ENCODE data around the gene HIVEP3. TPM values are rescaled to one million over a fixed set of nuclear protein-coding genes. Genes with fewer than 3 reads are reported as not detected.

The HIVEP3 gene
- total and polyA plus RNA-seq, 3 experiments from 2014 or later: 15.1 to 24.0 (median 23.0) TPM

- DNase-seq: no peak
- H3K27ac Mint-ChIP-seq: no peak overlapping the region
- no peaks in the 10 kb centered on the region for H3K36me3 ChIP-seq (ENCODE audit: insufficient read depth, low read length)
- no peaks in the 10 kb centered on the region for H3K27me3 ChIP-seq (ENCODE audit: insufficient read depth, low read length, poor library complexity, severe bottlenecking)
- no peak overlapping the region for H3K4me3 ChIP-seq (ENCODE audit: low read length)
- H3K9me3 ChIP-seq (ENCODE audit: low read length): no peaks in the 10 kb centered on the region
- no peaks in the 10 kb centered on the region for H3K9me3 Mint-ChIP-seq
- CTCF ChIA-PET: no interaction called here
- H3K36me3 Mint-ChIP-seq: no peaks in the 10 kb centered on the region
- H3K4me3 Mint-ChIP-seq: no peak overlapping the region
- H3K4me1 ChIP-seq (ENCODE audit: insufficient read depth, low read length): peaks cover 6% of the 10 kb centered on the region
- POLR2A ChIA-PET: no interaction called here
- no peak overlapping the region for H3K27ac ChIP-seq (ENCODE audit: low read depth, low read length)
- peaks cover 15 to 49% (median 26%) of the 10 kb centered on the region in 3 donors for H3K4me1 Mint-ChIP-seq
- peaks cover 0 to 2% of the 10 kb centered on the region in 2 donors for H3K27me3 Mint-ChIP-seq
These were observed 39.8 kb downstream of the HIVEP3 start for GRCh38 chr1:41878911-41879310.

GRCh38 chr1:41878495-41878894, 40.2 kb downstream of the HIVEP3 start:
- peaks cover 17 to 50% (median 27%) of the 10 kb centered on the region in 3 donors for H3K4me1 Mint-ChIP-seq
- H3K4me3 ChIP-seq (ENCODE audit: low read length): no peak overlapping the region
- no peak overlapping the region for H3K27ac ChIP-seq (ENCODE audit: low read depth, low read length)
- no peak for DNase-seq
- no peak overlapping the region for H3K4me3 Mint-ChIP-seq
- no peaks in the 10 kb centered on the region for H3K27me3 ChIP-seq (ENCODE audit: insufficient read depth, low read length, poor library complexity, severe bottlenecking)
- CTCF ChIA-PET: no interaction called here
- peaks cover 6% of the 10 kb centered on the region for H3K4me1 ChIP-seq (ENCODE audit: insufficient read depth, low read length)
- no peaks in the 10 kb centered on the region for H3K9me3 ChIP-seq (ENCODE audit: low read length)
- H3K36me3 Mint-ChIP-seq: no peaks in the 10 kb centered on the region
- H3K27me3 Mint-ChIP-seq: peaks cover 0 to 2% of the 10 kb centered on the region in 2 donors
- no peaks in the 10 kb centered on the region for H3K36me3 ChIP-seq (ENCODE audit: insufficient read depth, low read length)
- no peaks in the 10 kb centered on the region for H3K9me3 Mint-ChIP-seq
- POLR2A ChIA-PET: no interaction called here
- no peak overlapping the region for H3K27ac Mint-ChIP-seq

- Mint-ChIP-seq H3K4me3 (no peak overlapping the region), H3K27ac (peak overlapping the region in 3 of 8 donors; percentile 3 to 26 (median 24)), H3K36me3 (no peaks in the 10 kb centered on the region), H3K27me3 (peaks cover 0 to 2% of the 10 kb centered on the region in 2 donors), H3K4me1 (peaks cover 7 to 39% (median 19%) of the 10 kb centered on the region in 3 donors), H3K9me3 (no peaks in the 10 kb centered on the region)
- Histone ChIP-seq H3K9me3 (ENCODE audit: low read length) (no peaks in the 10 kb centered on the region), H3K36me3 (ENCODE audit: insufficient read depth, low read length) (no peaks in the 10 kb centered on the region), H3K4me1 (ENCODE audit: insufficient read depth, low read length) (no peaks in the 10 kb centered on the region), H3K27ac (ENCODE audit: low read depth, low read length) (no peak overlapping the region), H3K27me3 (ENCODE audit: insufficient read depth, low read length, poor library complexity, severe bottlenecking) (no peaks in the 10 kb centered on the region), H3K4me3 (ENCODE audit: low read length) (no peak overlapping the region)
- POLR2A ChIA-PET: no interaction called here
- no peak for DNase-seq
- CTCF ChIA-PET: no interaction called here
These were observed 41.9 kb downstream of the HIVEP3 start for GRCh38 chr1:41876576-41877445.

GRCh38 chr1:41875487-41875886, 43.2 kb downstream of the HIVEP3 start:
- H3K9me3 Mint-ChIP-seq: no peaks in the 10 kb centered on the region
- H3K36me3 ChIP-seq (ENCODE audit: insufficient read depth, low read length): no peaks in the 10 kb centered on the region
- ChIA-PET POLR2A (no interaction called here), CTCF (no interaction called here)
- no peaks in the 10 kb centered on the region for H3K9me3 ChIP-seq (ENCODE audit: low read length)
- H3K36me3 Mint-ChIP-seq: no peaks in the 10 kb centered on the region
- H3K4me1 ChIP-seq (ENCODE audit: insufficient read depth, low read length): no peaks in the 10 kb centered on the region
- H3K27me3 Mint-ChIP-seq: no peaks in the 10 kb centered on the region
- H3K27ac ChIP-seq (ENCODE audit: low read depth, low read length): no peak overlapping the region
- DNase-seq: no peak
- no peaks in the 10 kb centered on the region for H3K27me3 ChIP-seq (ENCODE audit: insufficient read depth, low read length, poor library complexity, severe bottlenecking)
- H3K4me1 Mint-ChIP-seq: peaks cover 6 to 39% (median 17%) of the 10 kb centered on the region in 3 donors
- peak overlapping the region in 1 of 7 donors; percentile 10 for H3K4me3 Mint-ChIP-seq
- no peak overlapping the region for H3K4me3 ChIP-seq (ENCODE audit: low read length)
- H3K27ac Mint-ChIP-seq: peak overlapping the region in 6 of 8 donors; percentile 31 to 77 (median 56)

- Mint-ChIP-seq H3K4me3 (no peak overlapping the region), H3K27ac (peak overlapping the region in 7 of 8 donors; percentile 22 to 81 (median 55)), H3K4me1 (peaks cover 6 to 42% (median 17%) of the 10 kb centered on the region in 3 donors), H3K27me3 (no peaks in the 10 kb centered on the region), H3K36me3 (no peaks in the 10 kb centered on the region), H3K9me3 (no peaks in the 10 kb centered on the region)
- no peaks in the 10 kb centered on the region for H3K27me3 ChIP-seq (ENCODE audit: insufficient read depth, low read length, poor library complexity, severe bottlenecking)
- ChIA-PET CTCF (no interaction called here), POLR2A (no interaction called here)
- no peaks in the 10 kb centered on the region for H3K4me1 ChIP-seq (ENCODE audit: insufficient read depth, low read length)
- no peaks in the 10 kb centered on the region for H3K36me3 ChIP-seq (ENCODE audit: insufficient read depth, low read length)
- H3K27ac ChIP-seq (ENCODE audit: low read depth, low read length): no peak overlapping the region
- no peaks in the 10 kb centered on the region for H3K9me3 ChIP-seq (ENCODE audit: low read length)
- no peak overlapping the region for H3K4me3 ChIP-seq (ENCODE audit: low read length)
- DNase-seq: no peak
These were observed 43.8 kb downstream of the HIVEP3 start for GRCh38 chr1:41874903-41875411.

GRCh38 chr1:41874151-41874719, 44.5 kb downstream of the HIVEP3 start:
- ChIA-PET CTCF (no interaction called here), POLR2A (no interaction called here)
- Histone ChIP-seq H3K27me3 (ENCODE audit: insufficient read depth, low read length, poor library complexity, severe bottlenecking) (no peaks in the 10 kb centered on the region), H3K9me3 (ENCODE audit: low read length) (no peaks in the 10 kb centered on the region), H3K36me3 (ENCODE audit: insufficient read depth, low read length) (no peaks in the 10 kb centered on the region), H3K4me3 (ENCODE audit: low read length) (no peak overlapping the region), H3K27ac (ENCODE audit: low read depth, low read length) (no peak overlapping the region), H3K4me1 (ENCODE audit: insufficient read depth, low read length) (no peaks in the 10 kb centered on the region)
- Mint-ChIP-seq H3K4me1 (peaks cover 6 to 39% (median 18%) of the 10 kb centered on the region in 3 donors), H3K36me3 (no peaks in the 10 kb centered on the region), H3K4me3 (no peak overlapping the region), H3K27me3 (no peaks in the 10 kb centered on the region), H3K27ac (peak overlapping the region in 7 of 8 donors; percentile 44 to 94 (median 55)), H3K9me3 (no peaks in the 10 kb centered on the region)
- no peak for DNase-seq

- peaks cover 15 to 45% (median 25%) of the 10 kb centered on the region in 3 donors for H3K4me1 Mint-ChIP-seq
- Histone ChIP-seq H3K4me1 (ENCODE audit: insufficient read depth, low read length) (no peaks in the 10 kb centered on the region), H3K27me3 (ENCODE audit: insufficient read depth, low read length, poor library complexity, severe bottlenecking) (no peaks in the 10 kb centered on the region), H3K27ac (ENCODE audit: low read depth, low read length) (no peak overlapping the region), H3K4me3 (ENCODE audit: low read length) (no peak overlapping the region), H3K9me3 (ENCODE audit: low read length) (no peaks in the 10 kb centered on the region), H3K36me3 (ENCODE audit: insufficient read depth, low read length) (no peaks in the 10 kb centered on the region)
- POLR2A ChIA-PET: no interaction called here
- no peak overlapping the region for H3K27ac Mint-ChIP-seq
- no peaks in the 10 kb centered on the region for H3K9me3 Mint-ChIP-seq
- DNase-seq: no peak
- H3K4me3 Mint-ChIP-seq: no peak overlapping the region
- H3K36me3 Mint-ChIP-seq: no peaks in the 10 kb centered on the region
- H3K27me3 Mint-ChIP-seq: no peaks in the 10 kb centered on the region
- CTCF ChIA-PET: interaction anchor here (1.5 kb wide), 1 partner anchor 20 kb away, joined by 3 read pairs; no protein-coding TSS in a partner anchor
These were observed 46.6 kb downstream of the HIVEP3 start for GRCh38 chr1:41872074-41872473.

GRCh38 chr1:41870076-41870562, 48.6 kb downstream of the HIVEP3 start:
- H3K9me3 ChIP-seq (ENCODE audit: low read length): no peaks in the 10 kb centered on the region
- no peak overlapping the region for H3K4me3 ChIP-seq (ENCODE audit: low read length)
- no peak for DNase-seq
- H3K36me3 Mint-ChIP-seq: no peaks in the 10 kb centered on the region
- no peak overlapping the region for H3K4me3 Mint-ChIP-seq
- peaks cover 15 to 32% (median 22%) of the 10 kb centered on the region in 3 donors for H3K4me1 Mint-ChIP-seq
- no peaks in the 10 kb centered on the region for H3K9me3 Mint-ChIP-seq
- H3K27me3 ChIP-seq (ENCODE audit: insufficient read depth, low read length, poor library complexity, severe bottlenecking): no peaks in the 10 kb centered on the region
- H3K27me3 Mint-ChIP-seq: no peaks in the 10 kb centered on the region
- POLR2A ChIA-PET: no interaction called here
- CTCF ChIA-PET: no interaction called here
- H3K4me1 ChIP-seq (ENCODE audit: insufficient read depth, low read length): no peaks in the 10 kb centered on the region
- no peaks in the 10 kb centered on the region for H3K36me3 ChIP-seq (ENCODE audit: insufficient read depth, low read length)
- no peak overlapping the region for H3K27ac ChIP-seq (ENCODE audit: low read depth, low read length)
- peak overlapping the region in 2 of 8 donors; percentile 26 to 56 for H3K27ac Mint-ChIP-seq
